ENCODE results near the gene ROR1.

ROR1 gene

DNA sequence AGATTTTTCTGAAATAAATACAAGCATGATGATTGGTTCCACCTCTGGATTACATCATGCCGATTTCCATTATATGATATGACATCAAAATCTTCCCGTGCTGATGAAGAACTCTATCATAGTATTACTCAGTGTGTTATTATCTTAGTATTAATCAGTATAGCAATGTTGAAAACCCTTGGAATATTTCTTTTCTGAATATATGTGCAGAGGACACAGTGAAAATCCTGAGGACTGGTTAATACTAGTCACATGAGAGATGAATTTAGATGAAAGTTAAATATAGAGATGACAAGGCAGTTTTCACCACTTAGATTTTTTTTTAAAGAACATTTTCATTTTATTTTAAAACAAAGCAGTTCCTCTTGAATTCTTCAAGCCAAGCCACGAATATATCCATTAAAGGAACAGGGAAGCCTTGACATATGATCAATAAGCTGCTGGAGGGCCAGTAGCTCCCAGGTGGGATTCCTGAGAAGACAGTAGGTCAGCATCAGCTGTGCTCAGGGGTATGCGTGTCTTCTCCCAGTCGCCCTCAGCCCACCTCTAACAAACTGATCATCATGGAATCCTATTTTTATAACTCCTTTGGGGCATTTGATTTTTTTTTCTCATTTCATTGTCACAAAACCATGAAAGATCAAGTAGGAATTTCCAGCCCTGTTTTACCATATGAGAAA is 373.4 kb downstream of the ROR1 start:
- no peak for DNase-seq (ENCODE audit: low spot score)

DNA sequence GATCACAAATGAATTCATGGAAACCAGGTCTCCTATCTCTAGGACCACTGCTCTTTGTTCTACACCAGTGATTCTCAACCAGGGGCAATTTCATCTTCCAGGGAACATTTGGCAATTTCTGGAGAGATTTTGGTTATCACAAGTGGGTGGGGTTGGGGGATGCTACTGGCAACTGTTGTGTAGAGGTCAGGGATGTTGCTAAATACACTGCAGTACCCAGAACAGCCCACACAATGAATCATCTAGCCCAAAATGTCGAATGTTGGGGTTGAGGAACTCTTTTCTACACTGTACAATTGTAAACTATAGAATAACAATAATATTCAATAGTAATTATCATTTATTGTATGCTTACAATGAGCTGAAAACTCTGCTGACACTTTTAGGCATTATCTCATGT is 373.9 kb downstream of the ROR1 start:
- DNase-seq (ENCODE audit: low spot score), result no peak

GRCh38 chr1:64150266-64150665 is 376.4 kb downstream of the ROR1 start:
- DNase-seq (ENCODE audit: low spot score), result no peak

DNA sequence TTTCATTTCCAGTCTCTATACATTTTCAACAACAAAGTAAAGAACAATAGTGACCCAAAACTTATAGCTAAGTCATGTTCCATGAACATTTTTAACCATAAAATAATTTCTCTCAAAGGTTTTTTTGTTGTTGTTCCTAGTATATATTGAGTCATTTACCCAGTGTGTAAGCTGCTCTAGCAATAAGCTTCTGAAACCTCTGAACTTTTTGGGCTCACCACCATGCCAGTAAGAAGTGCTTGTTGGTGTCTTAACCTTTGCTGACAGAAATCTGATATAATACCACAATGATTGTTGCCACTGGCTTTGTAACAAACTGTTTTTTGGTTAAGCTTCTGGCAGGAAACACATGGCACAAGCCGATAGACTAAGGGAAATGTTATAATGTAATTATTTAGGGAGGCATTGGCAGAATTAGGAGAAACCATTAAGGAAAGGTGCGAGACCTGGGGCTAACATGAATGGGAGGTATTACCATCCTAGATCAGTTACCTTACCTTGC is 377.0 kb downstream of the ROR1 start:
- DNase-seq (ENCODE audit: low spot score), result no peak

DNA sequence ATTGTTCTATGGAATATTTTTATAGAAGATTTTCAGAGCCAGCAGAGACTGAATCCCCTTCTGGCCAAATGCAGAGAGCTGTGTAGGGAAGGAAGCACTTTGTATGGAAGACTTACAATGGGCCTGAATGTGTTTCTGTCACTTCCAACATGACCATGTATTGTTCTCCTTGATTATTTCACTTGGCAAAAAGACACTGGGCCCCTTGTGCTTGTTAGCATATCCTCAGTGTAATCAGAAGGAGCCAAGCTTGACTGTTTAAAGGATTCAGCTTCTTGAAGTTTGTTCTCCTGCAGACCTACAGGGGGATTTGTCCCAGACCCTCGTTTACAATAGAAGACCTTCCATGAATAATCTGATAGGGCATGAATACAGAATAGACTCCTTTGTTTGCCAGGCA is 381.5 kb downstream of the ROR1 start:
- DNase-seq (ENCODE audit: low spot score), result no peak

DNA sequence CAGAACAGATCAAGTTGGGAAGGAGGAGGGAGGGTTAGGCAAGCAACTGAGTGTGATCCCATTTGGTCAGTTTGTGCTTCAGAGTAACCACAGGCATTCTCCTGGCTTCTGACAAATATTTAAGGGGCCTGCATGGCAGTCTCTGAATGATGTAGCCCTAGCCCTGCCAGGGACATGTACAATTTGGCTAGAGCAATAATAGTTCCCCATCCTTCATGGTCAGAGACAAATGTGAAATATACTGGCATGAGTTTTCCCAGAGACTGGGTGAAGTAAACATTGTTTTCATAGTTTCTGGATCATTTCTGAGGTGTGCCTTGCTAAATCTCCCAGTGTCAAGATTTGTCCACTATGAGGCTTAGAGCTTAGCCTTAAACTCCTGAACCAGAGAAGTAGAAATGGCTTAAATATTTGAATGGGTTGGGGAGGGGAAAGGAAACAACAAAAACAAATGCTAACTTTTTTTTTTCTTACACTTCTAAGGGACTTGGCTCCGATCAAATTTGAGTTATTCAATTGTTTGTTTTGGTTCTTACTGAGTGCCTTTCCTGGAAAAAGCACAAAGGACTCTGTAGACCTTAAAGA is 387.6 kb downstream of the ROR1 start:
- no peak for DNase-seq (ENCODE audit: low spot score)

GRCh38 chr1:64162151-64162550 is 388.3 kb downstream of the ROR1 start:
- DNase-seq (ENCODE audit: low spot score), result no peak

- no peak for DNase-seq (ENCODE audit: low spot score)
Observed at GRCh38 chr1:64162804-64163203, 389.0 kb downstream of the ROR1 start.

GRCh38 chr1:64163431-64163830 is 389.6 kb downstream of the ROR1 start:
- no peak for DNase-seq (ENCODE audit: low spot score)

- DNase-seq (ENCODE audit: low spot score), result no peak
Observed at GRCh38 chr1:64163970-64164369, 390.2 kb downstream of the ROR1 start.

- DNase-seq (ENCODE audit: low spot score), result no peak
Observed at GRCh38 chr1:64166629-64167028, 392.8 kb downstream of the ROR1 start.

GRCh38 chr1:64167176-64167575 is 393.4 kb downstream of the ROR1 start:
- no peak for DNase-seq (ENCODE audit: low spot score)

GRCh38 chr1:64171246-64171645 is 397.4 kb downstream of the ROR1 start:
- no peak for DNase-seq (ENCODE audit: low spot score)

DNA sequence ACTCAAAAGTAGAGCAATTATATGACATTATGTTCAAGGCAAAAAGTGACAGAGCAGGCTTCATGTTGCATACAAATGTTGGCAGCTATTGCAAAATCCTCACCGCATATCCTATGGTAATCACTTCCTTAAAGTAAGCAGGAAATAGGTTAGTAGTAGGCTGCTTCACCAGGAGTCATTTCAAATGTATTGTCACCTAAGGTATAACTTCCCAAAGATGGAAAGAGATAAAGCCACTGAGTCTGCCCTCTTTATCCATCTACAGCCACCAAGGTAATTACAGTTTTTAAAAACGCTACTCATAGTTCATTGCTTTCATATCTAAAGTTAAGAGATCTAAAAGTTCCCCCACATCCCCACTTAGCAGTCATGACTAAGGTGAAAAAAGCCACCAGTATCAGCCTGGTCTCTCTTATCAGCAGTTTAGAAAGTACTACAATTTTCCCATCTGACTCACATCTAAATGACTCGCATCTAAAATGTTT is 398.0 kb downstream of the ROR1 start:
- no peak for DNase-seq (ENCODE audit: low spot score)

DNA sequence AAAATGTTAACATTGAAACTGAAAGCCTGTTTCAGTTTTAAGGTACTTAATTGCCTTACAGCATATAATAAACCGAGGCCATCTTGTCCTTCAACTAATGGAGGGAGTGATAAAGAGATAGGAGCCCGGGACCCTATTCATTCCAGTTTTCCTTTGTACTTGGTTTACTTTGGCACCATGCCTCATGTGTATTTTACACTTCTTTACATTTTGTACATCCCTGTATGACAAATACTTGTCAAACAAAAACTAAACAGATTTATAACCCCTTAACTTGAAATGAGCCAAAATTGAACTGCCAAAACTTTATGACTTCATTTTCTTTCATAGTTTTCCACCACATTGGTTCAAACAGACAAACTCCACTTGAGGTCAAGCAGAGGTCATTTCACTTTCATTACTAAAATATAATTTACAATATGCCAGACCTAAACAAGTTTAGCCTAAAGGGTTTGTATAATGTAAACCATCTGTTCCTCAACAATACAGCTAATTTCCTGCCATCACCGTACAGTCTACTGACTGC is 398.7 kb downstream of the ROR1 start:
- DNase-seq (ENCODE audit: low spot score), result no peak

DNA sequence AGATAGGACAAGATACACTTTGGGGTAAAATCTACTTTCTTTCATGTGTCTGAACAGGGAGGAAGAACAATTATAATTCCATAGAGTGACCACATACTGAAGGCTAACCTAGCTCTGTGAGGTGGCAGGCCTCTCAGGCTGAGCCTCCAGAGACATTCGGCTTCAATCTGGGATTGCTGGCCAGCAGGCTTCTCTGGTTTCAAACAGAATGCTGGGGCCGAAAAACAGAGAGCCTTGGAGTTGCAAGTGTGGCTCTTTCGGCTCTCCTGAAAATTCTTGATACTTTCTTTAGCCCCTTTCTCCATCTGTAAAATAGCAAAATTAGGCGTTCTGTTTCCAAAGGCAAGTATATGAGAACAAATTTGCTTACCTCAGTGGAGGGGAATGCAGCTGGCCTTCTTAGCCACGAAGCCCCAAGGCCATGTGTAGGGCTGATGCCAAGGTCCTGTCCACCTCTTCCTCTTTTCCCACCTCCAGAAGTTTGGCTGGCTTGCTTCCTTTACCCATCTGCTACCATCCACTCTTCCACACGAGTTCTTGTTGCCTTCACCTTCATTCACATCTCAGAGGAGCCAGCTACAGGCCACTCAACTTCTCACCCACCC is 399.6 kb downstream of the ROR1 start:
- DNase-seq (ENCODE audit: low spot score), result no peak

DNA sequence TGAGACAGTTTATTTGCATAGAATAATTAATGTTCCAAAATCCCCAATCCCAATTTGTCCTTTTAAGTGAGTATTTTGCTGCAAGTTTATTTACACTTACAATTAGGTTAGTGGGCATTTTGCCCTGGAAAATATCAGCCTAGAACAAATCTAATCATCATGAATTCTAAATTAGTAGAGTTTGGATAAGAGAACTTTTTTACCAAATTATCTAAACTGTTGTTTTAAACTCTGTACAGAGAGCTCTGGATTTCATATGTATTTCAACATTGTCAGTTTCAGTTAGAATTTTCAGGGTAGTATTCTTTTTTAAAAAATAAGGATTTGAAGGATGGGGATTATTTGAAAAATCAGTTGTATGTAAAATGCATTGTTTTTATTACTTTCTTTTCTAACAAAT is 401.8 kb downstream of the ROR1 start:
- no peak for DNase-seq (ENCODE audit: low spot score)

DNA sequence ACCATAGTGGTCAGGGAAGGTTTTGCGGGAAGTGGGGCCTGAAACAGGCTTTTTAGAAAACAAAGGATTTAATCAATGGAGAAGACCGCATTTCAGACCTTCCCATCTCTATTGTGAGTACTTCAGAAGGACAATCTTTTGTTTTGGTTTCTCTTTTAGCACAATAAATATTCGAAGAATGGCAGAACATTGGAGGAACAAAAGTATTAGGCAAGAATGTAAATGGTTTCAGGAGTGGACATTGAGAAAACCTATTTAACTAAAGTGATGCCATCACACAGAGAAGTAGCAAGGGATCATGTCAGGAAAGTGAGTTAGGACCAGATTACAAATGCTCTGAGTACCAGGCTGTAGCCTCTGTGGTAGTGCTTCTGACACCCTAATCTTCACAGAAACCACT is 402.8 kb downstream of the ROR1 start:
- no peak for DNase-seq (ENCODE audit: low spot score)

DNA sequence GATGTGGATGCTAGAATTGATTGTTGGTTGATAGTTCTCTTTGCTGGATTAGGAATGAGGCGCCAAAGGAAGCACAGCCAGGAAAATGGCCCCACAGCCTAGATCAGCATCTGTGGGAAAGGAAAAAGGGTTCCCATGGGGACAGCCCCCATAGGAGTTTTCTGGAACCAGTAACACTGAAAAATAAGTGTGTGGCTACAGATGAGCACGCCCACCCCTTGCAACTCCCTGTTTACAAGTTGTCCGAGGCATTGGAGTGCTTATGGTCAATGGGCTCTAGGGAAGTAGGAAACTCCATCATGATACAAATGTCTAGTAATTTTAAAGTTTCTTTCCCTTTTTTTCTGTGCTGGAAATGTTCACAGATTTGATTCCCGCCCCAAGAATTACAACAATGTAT is 405.8 kb downstream of the ROR1 start:
- DNase-seq (ENCODE audit: low spot score), result no peak

- DNase-seq (ENCODE audit: low spot score), result no peak
Observed at GRCh38 chr1:64182207-64182606, 408.4 kb downstream of the ROR1 start.

GRCh38 chr1:64183395-64184002 is 409.7 kb downstream of the ROR1 start:
- DNase-seq (ENCODE audit: low spot score), result no peak

GRCh38 chr1:64184003-64184440 is 410.2 kb downstream of the ROR1 start:
- no peak for DNase-seq (ENCODE audit: low spot score)
